GM19240 (cell line): ENCODE measurements around the gene PCSK4.
A peak's percentile ranks its signal among the peaks of the same experiment; 100 is the strongest.
"Not testable (repeated sequence)": the region's sequence is repeated elsewhere in the genome, so short reads cannot be mapped to it uniquely, and the experiment has no call there.

Source experiments
- DNase-seq: peaks from one replicate; pipeline ENCODE4 v3.0.0; 2011; ENCODE audit warnings: low spot score; ENCODE audit not compliant: insufficient read length

The PCSK4 gene

DNA sequence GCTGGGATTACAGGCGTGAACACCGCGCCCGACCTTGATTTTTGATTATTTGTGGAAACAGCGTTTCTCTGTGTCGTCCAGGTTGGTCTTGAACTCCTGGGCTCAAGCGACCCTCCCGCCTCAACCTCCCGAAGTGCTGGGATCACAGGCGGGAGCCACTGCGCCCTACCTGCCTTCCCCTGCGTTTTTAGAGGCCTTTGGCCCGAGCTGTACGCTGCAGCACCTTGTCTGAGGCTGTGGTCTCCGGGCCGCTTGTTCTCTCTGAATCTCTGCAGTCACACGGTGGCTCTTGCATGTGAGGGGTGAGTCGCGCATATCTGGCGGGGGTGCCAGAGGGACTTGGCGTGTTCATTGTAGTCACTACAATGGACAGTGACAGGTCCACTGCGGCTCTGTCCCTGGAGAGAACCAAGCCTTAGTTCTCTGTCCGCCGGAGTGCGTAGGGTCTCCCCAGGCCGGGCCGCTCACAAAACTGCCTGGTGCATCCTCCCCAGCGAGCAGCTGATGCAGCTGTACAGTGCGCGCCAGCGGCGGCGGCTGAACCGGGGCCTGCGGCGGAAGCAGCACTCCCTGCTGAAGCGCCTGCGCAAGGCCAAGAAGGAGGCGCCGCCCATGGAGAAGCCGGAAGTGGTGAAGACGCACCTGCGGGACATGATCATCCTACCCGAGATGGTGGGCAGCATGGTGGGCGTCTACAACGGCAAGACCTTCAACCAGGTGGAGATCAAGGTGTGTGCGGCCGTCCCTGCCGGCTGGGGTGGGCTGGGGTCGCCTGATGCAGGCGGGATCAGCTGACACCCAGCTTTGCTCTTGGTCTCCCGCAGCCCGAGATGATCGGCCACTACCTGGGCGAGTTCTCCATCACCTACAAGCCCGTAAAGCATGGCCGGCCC, 50.4 kb downstream of the PCSK4 start:
- not testable (repeated sequence) for DNase-seq

DNA sequence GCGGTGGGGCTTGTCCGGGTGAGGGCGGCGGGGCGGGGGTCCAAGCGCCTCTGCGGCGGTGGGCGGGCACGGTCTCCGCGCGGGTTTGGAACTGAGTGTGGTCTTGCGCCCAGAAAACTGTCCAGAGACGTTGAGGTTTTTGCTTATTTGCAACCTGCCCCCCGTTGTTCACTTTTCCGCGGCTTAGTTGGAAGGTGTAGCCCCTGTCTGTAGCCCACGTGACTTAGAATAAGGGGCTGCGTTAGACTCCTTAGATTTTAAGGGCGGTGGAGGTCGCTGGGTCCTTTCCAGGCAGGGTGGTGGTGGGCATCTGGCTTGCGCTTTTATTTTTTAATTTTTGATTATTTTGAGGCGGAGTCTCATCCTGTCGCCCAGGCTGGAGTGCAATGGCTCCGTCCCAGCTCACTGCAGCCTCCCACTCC, 51.2 kb downstream of the PCSK4 start:
- DNase-seq, result no peak

DNA sequence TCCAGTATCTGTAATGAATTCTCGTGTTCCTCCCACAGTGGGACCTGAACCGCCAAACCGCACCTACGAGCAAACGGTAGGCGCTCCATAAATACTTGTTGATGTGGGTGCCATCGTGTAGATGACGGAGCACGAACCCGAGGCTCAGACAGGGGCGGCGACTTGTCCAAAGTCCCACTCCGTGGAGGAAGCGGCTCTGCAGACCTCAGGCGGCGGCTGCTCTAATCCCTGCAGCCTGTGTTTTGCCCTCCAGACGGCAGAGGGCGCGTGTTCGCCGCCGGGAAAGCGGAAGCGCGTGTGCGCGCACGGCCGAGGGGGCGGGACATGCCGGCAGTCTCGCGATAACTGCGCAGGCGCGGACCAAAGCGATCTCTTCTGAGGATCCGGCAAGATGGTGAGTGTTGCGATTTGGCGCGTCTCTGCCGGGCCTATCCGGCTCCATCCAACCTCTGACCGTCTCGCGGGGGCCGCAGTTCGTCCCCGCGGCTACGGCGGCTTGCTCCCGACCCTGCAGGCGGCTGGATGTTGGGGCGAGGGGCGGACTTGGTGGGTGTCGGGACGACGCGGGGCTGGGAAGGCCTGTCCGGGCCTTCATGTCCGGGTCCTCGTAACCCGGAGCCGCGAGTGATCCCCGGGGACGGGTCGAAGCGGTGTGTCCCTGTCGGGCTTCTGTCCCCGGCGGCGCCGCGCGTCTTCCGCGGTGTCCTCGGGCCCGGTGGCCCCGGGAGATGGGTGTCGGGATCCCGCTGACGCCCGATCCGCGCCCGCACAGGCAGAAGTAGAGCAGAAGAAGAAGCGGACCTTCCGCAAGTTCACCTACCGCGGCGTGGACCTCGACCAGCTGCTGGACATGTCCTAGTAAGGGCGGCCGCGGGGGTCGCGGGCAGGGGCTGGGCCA, 51.9 kb downstream of the PCSK4 start, which contains the start of gene RPS15:
RPS15 (plus strand) TSS at position 362 of the 898 bp plus-strand sequence; CDS start at position 392, 30 bp downstream.
- peak; percentile 98 for DNase-seq

- no peak for DNase-seq
These were observed 52.5 kb downstream of the PCSK4 start for GRCh38 chr19:1437609-1438008.

DNA sequence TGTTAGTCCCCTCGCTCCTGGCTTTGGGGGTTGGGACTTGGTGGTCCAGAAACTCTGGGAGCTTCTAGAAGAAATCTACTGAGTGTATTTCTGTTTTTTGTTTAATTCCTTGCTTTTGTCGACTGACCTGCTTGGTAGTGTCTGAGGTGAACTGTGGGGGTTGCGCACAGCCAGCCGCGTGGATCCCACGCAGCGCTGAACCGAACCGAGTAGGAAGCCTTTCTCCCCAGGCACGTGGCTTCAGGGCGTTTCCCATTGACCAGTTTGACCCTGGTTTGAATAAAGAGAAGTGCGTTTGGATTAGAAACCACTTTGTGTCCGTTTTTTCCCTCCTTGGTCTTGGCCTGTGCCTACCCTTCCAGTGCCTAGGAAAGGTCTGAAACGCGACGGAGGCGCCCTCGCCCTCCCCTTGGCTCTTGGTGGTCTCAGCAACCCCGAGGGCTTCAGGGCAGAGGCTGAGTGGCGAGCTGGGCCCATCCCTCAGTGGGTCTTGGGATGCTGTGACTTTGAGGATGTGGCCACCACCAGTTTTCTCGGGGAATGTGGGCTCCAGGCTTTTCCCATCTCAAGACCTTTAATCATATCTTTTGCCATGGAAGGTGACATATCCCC, 54.7 kb downstream of the PCSK4 start:
- no peak for DNase-seq

- DNase-seq, result no peak
These were observed 55.5 kb downstream of the PCSK4 start for GRCh38 chr19:1434577-1435060.

- no peak for DNase-seq
These were observed 56.1 kb downstream of the PCSK4 start for GRCh38 chr19:1434040-1434366.

- DNase-seq, result no peak
These were observed 56.8 kb downstream of the PCSK4 start for GRCh38 chr19:1433119-1434039.

GRCh38 chr19:1432507-1432887, 57.7 kb downstream of the PCSK4 start:
- no peak for DNase-seq

DNA sequence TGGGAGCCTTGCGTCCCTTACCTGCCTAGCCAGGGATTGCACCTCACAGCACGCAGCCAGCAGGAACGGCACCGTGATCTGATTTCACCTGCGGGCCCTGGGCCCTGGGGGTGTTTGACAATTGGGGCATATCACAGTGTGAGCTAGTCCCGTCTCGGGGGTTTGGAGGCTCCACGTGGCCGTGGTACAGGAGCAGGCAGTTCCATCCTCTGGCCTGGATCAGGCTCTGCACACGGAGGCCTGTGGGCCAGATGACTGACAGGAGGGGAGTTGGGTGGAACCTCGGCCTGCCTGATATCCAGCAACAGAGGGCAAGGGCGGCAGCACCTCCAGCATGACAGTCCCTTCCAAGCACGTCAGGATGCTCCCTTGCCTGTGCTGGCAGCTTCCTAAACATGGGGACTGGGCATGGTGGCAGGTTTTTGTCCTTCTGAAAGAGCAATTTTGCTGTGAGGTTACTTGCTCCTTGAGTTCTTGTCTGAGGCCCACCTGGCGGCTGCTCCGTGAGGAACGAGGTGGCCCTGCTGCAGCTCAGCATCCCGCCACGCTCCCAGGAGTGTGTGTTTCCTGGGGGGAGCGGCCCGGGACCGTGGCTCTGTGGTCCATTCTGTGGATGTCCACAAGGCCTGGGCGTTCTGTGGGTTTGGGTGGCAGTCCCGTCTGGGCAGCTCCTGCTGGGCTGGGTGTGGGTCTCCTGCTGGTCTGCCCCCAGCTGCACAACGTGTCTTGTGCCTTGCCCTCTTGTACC, 58.2 kb downstream of the PCSK4 start:
- no peak for DNase-seq
